ENCODE data around the gene PDGFA.

Gene PDGFA

GRCh38 chr7:472640-472957 lies 47.0 kb downstream of the PDGFA start:
- no peak for DNase-seq (ENCODE audit: low spot score)

GRCh38 chr7:471866-472639 lies 47.6 kb downstream of the PDGFA start:
- DNase-seq (ENCODE audit: low spot score): no peak

- DNase-seq (ENCODE audit: low spot score): no peak
Observed at GRCh38 chr7:471191-471865, 48.3 kb downstream of the PDGFA start.

GRCh38 chr7:469563-469961 lies 50.1 kb downstream of the PDGFA start:
- no peak for DNase-seq (ENCODE audit: low spot score)

DNA sequence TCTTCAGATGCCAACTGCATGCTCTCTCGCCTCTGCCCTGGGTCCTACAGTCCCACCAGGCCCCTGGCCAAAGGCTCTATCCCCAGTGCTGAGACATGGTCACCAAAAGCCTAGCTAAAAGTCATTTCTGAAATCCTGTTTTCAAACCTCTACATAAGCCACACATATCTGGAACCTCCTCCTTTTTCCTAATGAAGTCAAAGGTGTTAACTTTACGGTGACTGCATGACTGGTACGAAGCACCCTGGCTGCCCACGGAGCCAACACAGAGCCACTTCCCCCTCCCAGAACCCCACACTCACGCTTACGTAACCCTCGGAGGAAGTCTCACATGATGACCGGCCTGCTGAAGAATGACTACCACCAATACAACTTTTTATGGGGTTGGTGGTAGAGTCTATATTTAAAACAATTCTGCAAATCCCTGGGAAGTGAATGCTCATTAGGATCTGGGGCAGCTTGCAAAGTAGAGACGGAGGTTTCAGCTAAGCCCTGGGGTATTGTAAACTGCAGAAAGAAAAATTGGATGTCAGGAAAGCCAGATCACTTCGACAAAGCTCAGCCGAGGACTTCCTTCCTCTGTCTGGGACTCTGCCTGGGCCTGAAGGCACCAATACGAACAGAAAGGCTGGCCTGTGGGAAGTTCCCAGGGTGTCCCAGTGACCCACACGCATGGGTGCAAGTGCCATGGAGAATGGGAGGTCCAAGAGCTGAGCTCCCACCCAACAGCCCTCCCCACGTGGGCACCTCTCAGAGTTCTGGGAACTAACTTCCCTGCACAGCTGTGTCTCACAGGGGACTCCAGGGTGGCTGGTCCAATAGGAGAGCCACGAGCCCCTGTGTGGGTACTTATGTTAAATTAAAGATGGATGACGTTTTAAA lies 50.7 kb downstream of the PDGFA start:
- no peak for DNase-seq (ENCODE audit: low spot score)

- DNase-seq (ENCODE audit: low spot score): no peak
Observed at GRCh38 chr7:467856-468545, 51.6 kb downstream of the PDGFA start.

DNA sequence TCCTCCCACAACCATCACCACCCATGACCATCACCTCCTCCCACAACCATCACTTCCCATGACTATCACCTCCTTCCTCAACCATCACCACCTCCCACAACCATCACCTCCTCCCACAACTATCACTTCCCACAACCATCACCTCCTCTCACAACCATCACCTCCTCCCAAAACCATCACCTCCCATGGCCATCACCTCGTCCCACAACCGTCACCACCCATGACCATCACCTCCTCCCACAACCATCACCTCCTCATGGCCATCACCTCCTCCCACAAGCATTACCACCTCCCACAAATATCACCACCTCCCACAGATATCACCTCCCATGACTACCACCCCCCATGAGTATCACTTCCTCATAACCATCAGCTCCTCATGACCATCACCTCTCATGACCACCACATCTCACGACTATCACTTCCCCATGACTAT lies 52.2 kb downstream of the PDGFA start:
- DNase-seq (ENCODE audit: low spot score): no peak

DNA sequence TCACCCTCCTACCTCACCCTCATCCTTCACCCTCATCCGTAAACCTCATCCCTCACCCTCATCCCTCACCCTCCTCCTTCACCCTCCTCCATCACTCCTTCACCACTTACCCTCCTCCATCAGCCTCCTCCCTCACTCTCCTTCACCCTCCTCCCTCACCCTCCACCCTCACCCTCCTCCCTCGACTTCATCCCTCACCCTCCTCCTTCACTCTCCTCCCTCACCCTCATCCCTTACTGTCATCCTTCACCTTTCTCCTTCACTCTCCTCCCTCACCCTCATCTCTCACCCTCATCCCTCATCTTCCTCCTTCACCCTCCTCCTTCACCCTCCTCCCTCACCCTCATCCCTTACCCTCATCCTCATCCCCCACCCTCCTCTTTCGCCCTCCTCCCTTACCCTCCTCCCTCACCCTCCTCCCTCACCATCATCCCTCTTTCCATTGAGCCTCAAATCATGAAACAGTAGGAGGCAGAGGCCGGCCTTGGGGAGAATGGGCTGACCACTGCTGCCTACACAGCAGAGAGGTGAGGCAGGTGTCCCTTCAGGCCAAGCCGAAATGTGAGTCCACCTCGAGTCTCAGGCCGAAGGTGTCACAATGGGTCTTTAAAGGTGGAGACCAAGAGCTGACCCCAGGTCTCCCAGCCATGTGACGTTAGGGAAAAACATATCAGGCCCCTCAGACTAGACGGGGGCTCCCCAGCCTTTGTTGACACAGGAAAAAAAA lies 53.0 kb downstream of the PDGFA start:
- DNase-seq (ENCODE audit: low spot score): no peak

DNA sequence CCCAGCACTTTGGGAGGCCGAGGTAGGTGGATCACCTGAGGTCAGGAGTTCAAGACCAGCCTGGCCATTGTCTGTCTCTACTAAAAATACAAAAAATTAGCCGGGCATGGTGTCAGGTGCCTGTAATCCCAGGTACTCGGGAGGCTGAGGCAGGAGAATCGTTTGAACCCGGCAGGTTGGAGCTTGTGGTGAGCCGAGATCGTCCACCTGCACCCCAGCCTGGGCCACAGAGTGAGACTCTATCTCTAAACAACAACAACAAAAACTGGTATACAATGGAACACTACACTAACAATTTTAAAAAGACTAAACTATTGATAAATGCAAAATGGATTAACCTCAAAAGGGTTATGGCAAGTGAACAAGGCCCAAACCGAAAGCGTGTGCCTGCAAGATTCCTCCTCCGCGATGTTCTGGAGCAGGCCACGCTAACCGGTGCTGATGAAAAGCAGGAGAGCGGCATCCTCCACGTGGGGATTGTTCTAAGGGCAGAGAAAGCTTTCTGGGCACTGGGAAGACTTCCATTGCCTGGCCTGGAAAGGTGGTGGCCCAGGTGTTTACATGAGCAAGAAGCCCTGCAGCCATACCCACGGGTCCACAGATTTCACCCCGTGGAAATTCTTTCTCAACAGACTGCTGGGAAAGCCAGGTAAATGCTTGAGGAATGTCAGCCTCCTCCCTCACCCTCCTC lies 53.8 kb downstream of the PDGFA start:
- no peak for DNase-seq (ENCODE audit: low spot score)

- DNase-seq (ENCODE audit: low spot score): no peak
Observed at GRCh38 chr7:464454-465401, 54.9 kb downstream of the PDGFA start.

DNA sequence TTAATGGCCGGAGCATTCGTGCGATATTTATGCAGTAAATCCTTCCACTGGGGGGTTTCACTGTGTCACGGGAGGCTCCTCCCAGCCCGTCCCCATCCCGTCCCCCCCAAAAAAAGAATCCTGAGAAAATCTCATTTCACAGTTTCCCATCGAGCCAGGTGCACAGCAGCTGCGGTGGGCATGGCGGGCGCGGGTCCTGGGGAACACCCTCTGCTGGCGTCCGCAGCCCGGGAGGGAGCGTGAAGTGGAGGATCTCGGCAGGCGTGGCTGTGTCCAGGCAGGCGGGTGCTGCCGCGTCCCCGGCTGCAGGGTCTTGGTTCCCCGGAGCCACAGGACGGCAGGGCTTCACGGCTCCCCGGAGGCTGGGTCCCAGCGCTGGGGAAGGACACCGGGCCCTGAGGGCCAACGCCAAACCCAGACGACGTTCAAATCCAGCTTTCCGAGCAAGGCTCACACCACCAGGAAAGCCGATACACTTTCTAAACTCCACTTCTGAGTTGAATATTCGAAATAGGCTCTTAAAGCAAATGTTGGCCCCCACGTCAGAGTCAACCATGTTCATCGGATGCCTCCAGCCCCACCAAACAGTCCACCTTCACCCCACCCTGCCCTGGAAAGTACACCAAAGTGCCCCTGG lies 55.7 kb downstream of the PDGFA start:
- no peak for DNase-seq (ENCODE audit: low spot score)

- no peak for DNase-seq (ENCODE audit: low spot score)
Observed at GRCh38 chr7:463362-463781, 56.3 kb downstream of the PDGFA start.

- DNase-seq (ENCODE audit: low spot score): no peak
Observed at GRCh38 chr7:462173-463103, 57.2 kb downstream of the PDGFA start.

- DNase-seq (ENCODE audit: low spot score): no peak
Observed at GRCh38 chr7:461453-462172, 58.0 kb downstream of the PDGFA start.

DNA sequence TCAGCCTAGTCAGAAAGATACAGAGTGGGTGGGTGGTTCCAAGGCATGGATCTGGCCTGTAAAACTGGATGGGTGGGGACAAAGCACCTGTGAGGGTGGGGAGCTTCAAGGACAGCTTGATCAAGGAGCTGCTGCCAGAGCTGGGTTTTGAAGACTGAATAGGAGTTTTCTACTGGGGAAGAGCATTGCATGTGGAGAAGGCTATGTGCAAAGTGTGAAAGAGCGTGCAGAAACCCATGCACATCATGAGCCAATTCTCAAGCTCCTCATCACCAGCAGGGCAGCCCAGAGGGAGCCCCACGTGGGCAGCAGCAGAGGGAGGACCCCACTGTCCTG lies 58.6 kb downstream of the PDGFA start:
- DNase-seq (ENCODE audit: low spot score): no peak

DNA sequence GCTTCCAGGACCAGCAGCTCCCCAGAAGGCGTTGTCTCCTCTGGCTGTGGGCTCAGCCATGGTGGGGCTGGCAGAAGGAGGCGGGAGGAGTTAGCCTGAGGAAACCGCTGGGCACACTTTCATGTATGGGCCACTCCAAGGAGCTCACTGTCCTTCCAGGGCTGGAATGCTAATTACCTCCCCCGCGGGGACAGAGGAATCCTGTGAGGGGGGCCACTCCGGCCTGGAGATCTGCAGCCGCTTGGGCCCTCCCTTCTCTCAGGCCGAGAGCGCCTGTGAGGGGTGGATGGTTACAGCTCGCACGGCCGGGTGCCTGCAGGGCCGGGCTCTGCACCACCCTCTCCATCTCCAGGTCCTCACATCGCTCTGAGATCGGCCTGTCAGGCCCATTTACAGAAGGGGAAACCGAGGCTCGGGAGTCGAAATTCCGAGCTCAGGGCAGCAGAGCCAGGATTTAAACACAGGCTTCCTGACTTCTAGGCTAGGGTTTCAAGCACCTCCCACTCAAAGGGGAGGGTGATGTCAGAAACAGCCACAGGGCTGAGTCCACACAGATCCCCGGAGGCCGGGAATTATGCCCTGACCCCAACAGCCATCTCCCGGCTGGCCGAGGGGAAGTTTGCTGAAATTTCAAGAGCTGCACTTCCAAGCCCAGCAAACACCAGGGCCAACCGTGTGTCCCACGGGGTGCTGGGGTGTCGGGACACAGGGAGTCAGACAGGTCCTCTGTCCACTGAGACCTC lies 59.1 kb downstream of the PDGFA start:
- DNase-seq (ENCODE audit: low spot score): no peak

Measured in putamen (tissue), 1 donor.